GM18526 (cell line): ENCODE measurements around the gene CTBP2.

Experiments used
- POLR2A ChIP-seq: IDR thresholded peaks from 3 replicates; pipeline ENCODE4 v1.6.1; 2011; ENCODE audit not compliant: insufficient read length; ENCODE audit errors: extremely low read depth

The CTBP2 gene

GRCh38 chr10:124991835-124992234 is 168.5 kb downstream of the CTBP2 start:
- TF ChIP-seq POLR2A: no peak

GRCh38 chr10:124990671-124991625 is 169.4 kb downstream of the CTBP2 start:
- no peak for TF ChIP-seq POLR2A

- TF ChIP-seq POLR2A: no peak
Observed at GRCh38 chr10:124989526-124989925, 170.8 kb downstream of the CTBP2 start.

GRCh38 chr10:124987788-124988187 is 172.6 kb downstream of the CTBP2 start:
- no peak for TF ChIP-seq POLR2A

- no peak for TF ChIP-seq POLR2A
Observed at GRCh38 chr10:124985162-124985561, 175.2 kb downstream of the CTBP2 start.

- TF ChIP-seq POLR2A: no peak
Observed at GRCh38 chr10:124984376-124984775, 176.0 kb downstream of the CTBP2 start.

- no peak for TF ChIP-seq POLR2A
Observed at GRCh38 chr10:124983321-124983720, 177.0 kb downstream of the CTBP2 start.

- no peak for TF ChIP-seq POLR2A
Observed at GRCh38 chr10:124978376-124978725, 182.0 kb downstream of the CTBP2 start.

GRCh38 chr10:124977648-124978375 is 182.6 kb downstream of the CTBP2 start:
- TF ChIP-seq POLR2A: no peak

- TF ChIP-seq POLR2A: no peak
Observed at GRCh38 chr10:124977161-124977560, 183.2 kb downstream of the CTBP2 start.

GRCh38 chr10:124975977-124976514 is 184.3 kb downstream of the CTBP2 start:
- TF ChIP-seq POLR2A: no peak

GRCh38 chr10:124974131-124974530 is 186.2 kb downstream of the CTBP2 start:
- TF ChIP-seq POLR2A: no peak

GRCh38 chr10:124972637-124973036 is 187.7 kb downstream of the CTBP2 start:
- TF ChIP-seq POLR2A: no peak

GRCh38 chr10:124971276-124971675 is 189.1 kb downstream of the CTBP2 start:
- no peak for TF ChIP-seq POLR2A

- no peak for TF ChIP-seq POLR2A
Observed at GRCh38 chr10:124967255-124967654, 193.1 kb downstream of the CTBP2 start.

GRCh38 chr10:124966008-124966407 is 194.4 kb downstream of the CTBP2 start:
- no peak for TF ChIP-seq POLR2A

GRCh38 chr10:124963866-124964720 is 196.3 kb downstream of the CTBP2 start:
- no peak for TF ChIP-seq POLR2A
